SK-N-SH (cell line): ENCODE data around the gene PMM2. TPM values are rescaled to one million over a fixed set of nuclear protein-coding genes. Genes with fewer than 3 reads are reported as not detected.

Experiments
- CTCF ChIA-PET: fragments of 300-600, 350-600 bp; formaldehyde crosslinking; extraction: SDS; loops from one replicate; lab custom pipeline; 2021; lab: Yijun Ruan, JAX
- POLR2A ChIA-PET: fragments of 350-600 bp; sonication (Branson Sonifier 250); formaldehyde crosslinking; extraction: SDS; loops from one replicate; lab custom pipeline; 2020; ENCODE audit warnings: antibody characterized with exemption, inconsistent platforms; lab: Yijun Ruan, JAX
- DNase-seq: peaks from one replicate; pipeline ENCODE4 v3.0.0; 2012
- H2AFZ ChIP-seq: fragments of 200-600 bp; sonication (generic); 2 replicates; pipeline ENCODE4 v1.8.1; 2016; ENCODE audit warnings: antibody characterized with exemption, mild to moderate bottlenecking, low read depth
- H3F3A ChIP-seq: fragments of 200-600 bp; sonication (generic); replicated peaks from 2 replicates; pipeline ENCODE3; 2016; ENCODE audit warnings: antibody characterized with exemption, mild to moderate bottlenecking; ENCODE audit not compliant: insufficient read depth
- H3K27ac ChIP-seq, 2 experiments: fragments of 200-500 bp in 1 of 2; fragments of 200-600 bp in 1 of 2; sonication (Bioruptor generic) in 1 of 2; sonication (generic), shearing (Covaris generic) in 1 of 2; 2 replicates each; pipeline versions ENCODE4 v1.5.1 to v1.6.1; 2014 to 2016; ENCODE audit warnings: low read depth in 2 of 2, inconsistent platforms in 1 of 2, low read length in 1 of 2, mild to moderate bottlenecking in 1 of 2, mixed read lengths in 1 of 2
- H3K27me3 ChIP-seq: fragments of 200-600 bp; sonication (generic), shearing (Covaris generic); 2 replicates; pipeline ENCODE4 v1.6.1; 2016; ENCODE audit warnings: mixed run types; ENCODE audit not compliant: insufficient read depth
- H3K36me3 ChIP-seq, 2 experiments: fragments of 200-500 bp in 1 of 2; fragments of 200-600 bp in 1 of 2; sonication (Bioruptor generic) in 1 of 2; sonication (generic) in 1 of 2; replicated peaks in 1 of 2; 2 replicates each; pipeline versions ENCODE3 to v1.5.1; 2014 to 2016; ENCODE audit warnings: low read length in 1 of 2, mild to moderate bottlenecking in 1 of 2; ENCODE audit not compliant: insufficient read depth in 2 of 2, control insufficient read depth in 1 of 2
- H3K4me1 ChIP-seq, 2 experiments: fragments of 200-500 bp in 1 of 2; fragments of 200-600 bp in 1 of 2; sonication (Bioruptor generic) in 1 of 2; sonication (generic), shearing (Covaris generic) in 1 of 2; 2 replicates each; pipeline versions ENCODE4 v1.5.1 to v1.6.1; 2014 to 2016; ENCODE audit warnings: low read depth in 1 of 2, low read length in 1 of 2, mixed run types in 1 of 2; ENCODE audit not compliant: insufficient read depth in 2 of 2, control insufficient read depth in 1 of 2
- H3K4me2 ChIP-seq: fragments of 200-600 bp; sonication (generic), shearing (Covaris generic); 2 replicates; pipeline ENCODE4 v1.6.1; 2017; ENCODE audit warnings: mixed run types
- H3K4me3 ChIP-seq, 2 experiments: fragments of 200-500 bp in 1 of 2; fragments of 200-600 bp in 1 of 2; sonication (Bioruptor generic) in 1 of 2; sonication (generic), shearing (Covaris generic) in 1 of 2; 2 replicates each; pipeline versions ENCODE4 v1.5.1 to v1.8.1; 2014 to 2016; ENCODE audit warnings: low read depth in 2 of 2, inconsistent platforms in 1 of 2, low read length in 1 of 2, mild to moderate bottlenecking in 1 of 2, mixed read lengths in 1 of 2, moderate library complexity in 1 of 2
- H3K79me2 ChIP-seq: fragments of 200-600 bp; sonication (generic); 2 replicates; pipeline ENCODE4 v1.8.1; 2017; ENCODE audit warnings: mild to moderate bottlenecking; ENCODE audit not compliant: insufficient read depth
- H3K9ac ChIP-seq: fragments of 200-600 bp; sonication (generic); 2 replicates; pipeline ENCODE4 v1.6.1; 2017; ENCODE audit warnings: mixed run types
- H3K9me2 ChIP-seq: fragments of 200-600 bp; sonication (generic); 2 replicates; pipeline ENCODE4 v1.6.1; 2017; ENCODE audit warnings: mixed run types
- H3K9me3 ChIP-seq: fragments of 200-600 bp; sonication (generic); 2 replicates; pipeline ENCODE4 v1.6.1; 2017; ENCODE audit warnings: mixed run types, mild to moderate bottlenecking, moderate library complexity
- H4K20me1 ChIP-seq: fragments of 200-600 bp; sonication (generic); 2 replicates; pipeline ENCODE4 v1.6.1; 2017; ENCODE audit warnings: mild to moderate bottlenecking, mixed run types; ENCODE audit not compliant: insufficient read depth
- EZH2phosphoT487 ChIP-seq: fragments of 200-600 bp; sonication (generic); IDR thresholded peaks from 2 replicates; pipeline ENCODE4 v1.6.1; 2017; ENCODE audit warnings: low read depth, mixed run types, mild to moderate bottlenecking, antibody characterized with exemption, moderate library complexity, borderline replicate concordance
- FOXJ3 ChIP-seq: sonication (generic); formaldehyde crosslinking; IDR thresholded peaks from 2 replicates; pipeline ENCODE4 v1.5.1; 2020; ENCODE audit warnings: mild to moderate bottlenecking, missing genetic modification reagents
- FOXM1 ChIP-seq: IDR thresholded peaks from 2 replicates; pipeline ENCODE4 v1.4.0; 2012; ENCODE audit warnings: low read depth, mild to moderate bottlenecking
- GATA2 ChIP-seq: sonication (generic); formaldehyde crosslinking; IDR thresholded peaks from 2 replicates; pipeline ENCODE4 v1.5.0; 2020; ENCODE audit warnings: mild to moderate bottlenecking, missing genetic modification reagents
- MXI1 ChIP-seq: IDR thresholded peaks from 2 replicates; pipeline ENCODE4 v1.6.1; 2012; ENCODE audit warnings: mild to moderate bottlenecking, low read depth, low read length, improper control_type of control experiment
- NRF1 ChIP-seq: IDR thresholded peaks from 2 replicates; pipeline ENCODE4 v1.6.1; 2012; ENCODE audit warnings: low read depth, mild to moderate bottlenecking, low read length
- POLR2AphosphoS5 ChIP-seq: IDR thresholded peaks from 2 replicates; pipeline ENCODE4 v1.6.1; 2012; ENCODE audit warnings: low read depth, low read length
- RAD21 ChIP-seq: IDR thresholded peaks from 2 replicates; pipeline ENCODE4 v1.6.1; 2012; ENCODE audit warnings: mild to moderate bottlenecking, low read length
- RCOR1 ChIP-seq: fragments of 150-350 bp; IDR thresholded peaks from 2 replicates; pipeline ENCODE4 v1.6.1; 2017; ENCODE audit warnings: antibody characterized with exemption, low read length
- SMC3 ChIP-seq: IDR thresholded peaks from 2 replicates; pipeline ENCODE4 v1.6.1; 2012; ENCODE audit warnings: low read depth, low read length, improper control_type of control experiment
- TCF12 ChIP-seq: IDR thresholded peaks from 2 replicates; pipeline ENCODE4 v1.4.0; 2012
- TEAD4 ChIP-seq: IDR thresholded peaks from 2 replicates; pipeline ENCODE4 v1.4.0; 2012; ENCODE audit warnings: mild to moderate bottlenecking, borderline replicate concordance; ENCODE audit not compliant: insufficient read depth
- WGBS: methylation state at CpG from one replicate; pipeline ENCODE4 v1.1.6; 2017; ENCODE audit warnings: low lambda C conversion rate; 5-methylcytosine and 5-hydroxymethylcytosine counted together
- polyA plus RNA-seq, 3 experiments: library from polyadenylated mRNA; depleted of rRNA; stranded (reverse); fragments of >200 nt; gene quantifications; 2 replicates each; pipeline ENCODE4 v1.2.3, GENCODE V29; 2012
- TF ChIP-seq, protein P1 (sequence below): IDR thresholded peaks from 2 replicates; pipeline ENCODE4 v1.6.1; 2012; ENCODE audit warnings: mild to moderate bottlenecking, low read depth, low read length, moderate library complexity
- TF ChIP-seq, protein P2 (sequence below): fragments of 150-350 bp; IDR thresholded peaks from 2 replicates; pipeline ENCODE4 v1.6.1; 2016; ENCODE audit warnings: mild to moderate bottlenecking, low read depth, low read length
- TF ChIP-seq, protein P3 (sequence below): IDR thresholded peaks from 2 replicates; pipeline ENCODE4 v1.4.0; 2012; ENCODE audit warnings: low read depth, borderline replicate concordance
- TF ChIP-seq, protein P4 (sequence below): IDR thresholded peaks from 2 replicates; pipeline ENCODE4 v1.4.0; 2012; ENCODE audit warnings: low read depth

Gene PMM2
- polyA plus RNA-seq, 1 of the 3 experiments (the other 2 are of a cell fraction): 24.3 TPM

DNA sequence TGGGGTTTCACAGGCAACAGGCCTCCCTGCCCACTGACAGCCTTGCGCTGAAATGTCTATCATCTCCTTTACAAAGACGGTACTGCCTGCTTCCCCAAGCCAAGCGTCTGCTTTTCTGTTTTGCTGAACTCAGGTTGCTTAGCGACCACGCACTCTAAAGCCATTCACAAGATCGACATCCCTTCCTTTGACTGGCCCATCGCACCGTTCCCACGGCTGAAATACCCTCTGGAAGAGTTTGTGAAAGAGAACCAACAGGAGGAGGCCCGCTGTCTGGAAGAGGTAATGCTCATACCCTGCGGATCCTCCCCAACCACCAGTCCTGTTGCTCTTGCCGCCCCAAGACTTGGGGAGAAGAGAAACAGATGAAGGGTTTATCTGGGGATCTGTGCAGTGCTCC is 28.9 kb upstream of the PMM2 start:
- H3K4me1 ChIP-seq: peaks cover 0 to 3% of the 10 kb centered on the region in 2 experiments; a peak in 1 of 4 replicates
- TF ChIP-seq RCOR1: no peak
- no peak for TF ChIP-seq RAD21
- TF ChIP-seq, protein P1, sequence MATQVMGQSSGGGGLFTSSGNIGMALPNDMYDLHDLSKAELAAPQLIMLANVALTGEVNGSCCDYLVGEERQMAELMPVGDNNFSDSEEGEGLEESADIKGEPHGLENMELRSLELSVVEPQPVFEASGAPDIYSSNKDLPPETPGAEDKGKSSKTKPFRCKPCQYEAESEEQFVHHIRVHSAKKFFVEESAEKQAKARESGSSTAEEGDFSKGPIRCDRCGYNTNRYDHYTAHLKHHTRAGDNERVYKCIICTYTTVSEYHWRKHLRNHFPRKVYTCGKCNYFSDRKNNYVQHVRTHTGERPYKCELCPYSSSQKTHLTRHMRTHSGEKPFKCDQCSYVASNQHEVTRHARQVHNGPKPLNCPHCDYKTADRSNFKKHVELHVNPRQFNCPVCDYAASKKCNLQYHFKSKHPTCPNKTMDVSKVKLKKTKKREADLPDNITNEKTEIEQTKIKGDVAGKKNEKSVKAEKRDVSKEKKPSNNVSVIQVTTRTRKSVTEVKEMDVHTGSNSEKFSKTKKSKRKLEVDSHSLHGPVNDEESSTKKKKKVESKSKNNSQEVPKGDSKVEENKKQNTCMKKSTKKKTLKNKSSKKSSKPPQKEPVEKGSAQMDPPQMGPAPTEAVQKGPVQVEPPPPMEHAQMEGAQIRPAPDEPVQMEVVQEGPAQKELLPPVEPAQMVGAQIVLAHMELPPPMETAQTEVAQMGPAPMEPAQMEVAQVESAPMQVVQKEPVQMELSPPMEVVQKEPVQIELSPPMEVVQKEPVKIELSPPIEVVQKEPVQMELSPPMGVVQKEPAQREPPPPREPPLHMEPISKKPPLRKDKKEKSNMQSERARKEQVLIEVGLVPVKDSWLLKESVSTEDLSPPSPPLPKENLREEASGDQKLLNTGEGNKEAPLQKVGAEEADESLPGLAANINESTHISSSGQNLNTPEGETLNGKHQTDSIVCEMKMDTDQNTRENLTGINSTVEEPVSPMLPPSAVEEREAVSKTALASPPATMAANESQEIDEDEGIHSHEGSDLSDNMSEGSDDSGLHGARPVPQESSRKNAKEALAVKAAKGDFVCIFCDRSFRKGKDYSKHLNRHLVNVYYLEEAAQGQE: no peak
- no peak for TF ChIP-seq SMC3
- TF ChIP-seq, protein P2, sequence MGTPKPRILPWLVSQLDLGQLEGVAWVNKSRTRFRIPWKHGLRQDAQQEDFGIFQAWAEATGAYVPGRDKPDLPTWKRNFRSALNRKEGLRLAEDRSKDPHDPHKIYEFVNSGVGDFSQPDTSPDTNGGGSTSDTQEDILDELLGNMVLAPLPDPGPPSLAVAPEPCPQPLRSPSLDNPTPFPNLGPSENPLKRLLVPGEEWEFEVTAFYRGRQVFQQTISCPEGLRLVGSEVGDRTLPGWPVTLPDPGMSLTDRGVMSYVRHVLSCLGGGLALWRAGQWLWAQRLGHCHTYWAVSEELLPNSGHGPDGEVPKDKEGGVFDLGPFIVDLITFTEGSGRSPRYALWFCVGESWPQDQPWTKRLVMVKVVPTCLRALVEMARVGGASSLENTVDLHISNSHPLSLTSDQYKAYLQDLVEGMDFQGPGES: no peak
- TF ChIP-seq, protein P3, sequence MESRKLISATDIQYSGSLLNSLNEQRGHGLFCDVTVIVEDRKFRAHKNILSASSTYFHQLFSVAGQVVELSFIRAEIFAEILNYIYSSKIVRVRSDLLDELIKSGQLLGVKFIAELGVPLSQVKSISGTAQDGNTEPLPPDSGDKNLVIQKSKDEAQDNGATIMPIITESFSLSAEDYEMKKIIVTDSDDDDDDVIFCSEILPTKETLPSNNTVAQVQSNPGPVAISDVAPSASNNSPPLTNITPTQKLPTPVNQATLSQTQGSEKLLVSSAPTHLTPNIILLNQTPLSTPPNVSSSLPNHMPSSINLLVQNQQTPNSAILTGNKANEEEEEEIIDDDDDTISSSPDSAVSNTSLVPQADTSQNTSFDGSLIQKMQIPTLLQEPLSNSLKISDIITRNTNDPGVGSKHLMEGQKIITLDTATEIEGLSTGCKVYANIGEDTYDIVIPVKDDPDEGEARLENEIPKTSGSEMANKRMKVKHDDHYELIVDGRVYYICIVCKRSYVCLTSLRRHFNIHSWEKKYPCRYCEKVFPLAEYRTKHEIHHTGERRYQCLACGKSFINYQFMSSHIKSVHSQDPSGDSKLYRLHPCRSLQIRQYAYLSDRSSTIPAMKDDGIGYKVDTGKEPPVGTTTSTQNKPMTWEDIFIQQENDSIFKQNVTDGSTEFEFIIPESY: no peak
- TF ChIP-seq FOXM1: no peak
- no peak for TF ChIP-seq GATA2 (CRISPR knock-in tag)
- TF ChIP-seq, protein P4, sequence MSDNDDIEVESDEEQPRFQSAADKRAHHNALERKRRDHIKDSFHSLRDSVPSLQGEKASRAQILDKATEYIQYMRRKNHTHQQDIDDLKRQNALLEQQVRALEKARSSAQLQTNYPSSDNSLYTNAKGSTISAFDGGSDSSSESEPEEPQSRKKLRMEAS: no peak
- TF ChIP-seq TCF12: no peak
- no peak for TF ChIP-seq TEAD4
- no peak for TF ChIP-seq MXI1
- TF ChIP-seq EZH2phosphoT487: no peak
- TF ChIP-seq POLR2AphosphoS5: no peak
- no peak for TF ChIP-seq NRF1
- no peak for TF ChIP-seq FOXJ3 (CRISPR knock-in tag)
- TF ChIP-seq, all 33 proteins: peak for 0
- Histone ChIP-seq H3K79me2 (no peaks in the 10 kb centered on the region), H3K9me3 (no peaks in the 10 kb centered on the region), H3K27ac (no peak overlapping the region), H3K9me2 (no peaks in the 10 kb centered on the region), H3F3A (no peaks in the 10 kb centered on the region), H3K4me3 (no peak overlapping the region), H2AFZ (no peak overlapping the region), H4K20me1 (no peaks in the 10 kb centered on the region), H3K27me3 (no peaks in the 10 kb centered on the region), H3K4me2 (no peak overlapping the region), H3K36me3 (no peaks in the 10 kb centered on the region), H3K9ac (no peak overlapping the region)
- CTCF ChIA-PET: no interaction called here
- 85% methylated on average over 12 of the region's 12 CpGs for WGBS
- POLR2A ChIA-PET: no interaction called here
- no peak for DNase-seq
